Astrocyte (in vitro differentiated cells and primary cell): ENCODE data around the gene FZD7. TPM values are rescaled to one million over a fixed set of nuclear protein-coding genes. Genes with fewer than 3 reads are reported as not detected.
A peak's percentile ranks its signal among the peaks of the same experiment; 100 is the strongest.

Experiments
- DNase-seq: peaks from one replicate; pipeline ENCODE4 v3.0.0-alpha.2; 2010; ENCODE audit warnings: low read depth
- FAIRE-seq: peaks from 2 replicates; lab custom pipeline; 2011; peaks lifted over from hg19 to GRCh38; lab: Jason Lieb, UNC
- H2AFZ ChIP-seq: 2 replicates; pipeline ENCODE4 v1.6.0; 2012; ENCODE audit warnings: low read depth, low read length, inconsistent platforms
- H3K27ac ChIP-seq: 2 replicates; pipeline ENCODE4 v1.5.1; 2011; ENCODE audit warnings: low read depth, low read length, inconsistent platforms
- H3K27me3 ChIP-seq: 2 replicates; pipeline ENCODE4 v1.6.0; 2011; ENCODE audit warnings: low read length, inconsistent platforms; ENCODE audit not compliant: insufficient read depth
- H3K36me3 ChIP-seq: 2 replicates; pipeline ENCODE4 v1.5.1; 2011; ENCODE audit warnings: low read length, inconsistent platforms; ENCODE audit not compliant: insufficient read depth
- H3K4me1 ChIP-seq: 2 replicates; pipeline ENCODE4 v1.5.1; 2011; ENCODE audit warnings: low read length, inconsistent platforms; ENCODE audit not compliant: insufficient read depth
- H3K4me2 ChIP-seq: 2 replicates; pipeline ENCODE4 v1.6.0; 2012; ENCODE audit warnings: low read length, inconsistent platforms
- H3K4me3 ChIP-seq: 2 replicates; pipeline ENCODE4 v1.5.1; 2011; ENCODE audit warnings: low read depth, mild to moderate bottlenecking, low read length, inconsistent platforms; ENCODE audit not compliant: insufficient read depth
- H3K79me2 ChIP-seq: 2 replicates; pipeline ENCODE4 v1.6.0; 2012; ENCODE audit warnings: mild to moderate bottlenecking, low read length, inconsistent platforms; ENCODE audit not compliant: insufficient read depth
- H3K9ac ChIP-seq: 2 replicates; pipeline ENCODE4 v1.6.0; 2012; ENCODE audit warnings: mild to moderate bottlenecking, low read length, inconsistent platforms
- H3K9me3 ChIP-seq: 2 replicates; pipeline ENCODE4 v1.5.1; 2012; ENCODE audit warnings: low read depth, mild to moderate bottlenecking, low read length, inconsistent platforms; ENCODE audit not compliant: insufficient read depth
- H4K20me1 ChIP-seq: 2 replicates; pipeline ENCODE4 v1.6.0; 2012; ENCODE audit warnings: low read length, inconsistent platforms; ENCODE audit not compliant: insufficient read depth
- H3K27ac Mint-ChIP-seq: one replicate; pipeline ENCODE4 v1.8.0; 2021; ENCODE audit warnings: mild to moderate bottlenecking, mixed read lengths; ENCODE audit not compliant: unreplicated experiment
- H3K27me3 Mint-ChIP-seq: one replicate; pipeline ENCODE4 v1.8.0; 2021; ENCODE audit warnings: low read depth, mixed read lengths; ENCODE audit not compliant: unreplicated experiment
- H3K36me3 Mint-ChIP-seq: one replicate; pipeline ENCODE4 v1.8.0; 2021; ENCODE audit warnings: low read depth, mixed read lengths; ENCODE audit not compliant: unreplicated experiment
- H3K4me1 Mint-ChIP-seq: one replicate; pipeline ENCODE4 v1.8.0; 2021; ENCODE audit warnings: low read depth, mixed read lengths; ENCODE audit not compliant: unreplicated experiment
- H3K4me3 Mint-ChIP-seq: one replicate; pipeline ENCODE4 v1.8.0; 2021; ENCODE audit warnings: mild to moderate bottlenecking, moderate library complexity, mixed read lengths; ENCODE audit not compliant: unreplicated experiment
- H3K9me3 Mint-ChIP-seq: one replicate; pipeline ENCODE4 v1.8.0; 2021; ENCODE audit warnings: mild to moderate bottlenecking, mixed read lengths; ENCODE audit not compliant: unreplicated experiment
- CTCF ChIP-seq: IDR thresholded peaks from 2 replicates; pipeline ENCODE4 v1.5.1; 2011; ENCODE audit warnings: low read depth, mild to moderate bottlenecking, inconsistent platforms, low read length, moderate library complexity; ENCODE audit not compliant: insufficient read depth
- EZH2 ChIP-seq: IDR thresholded peaks from 2 replicates; pipeline ENCODE4 v1.6.1; 2012; ENCODE audit warnings: mild to moderate bottlenecking, low read length, inconsistent platforms; ENCODE audit not compliant: insufficient read depth
- total RNA-seq: library from RNA; stranded (reverse); gene quantifications from 2 replicates; pipeline ENCODE4 v1.2.1, GENCODE V29; 2021

The FZD7 gene
- total RNA-seq, 1 donor from 2014 or later: 61.5 TPM

GRCh38 chr2:202049840-202050239 lies 16.2 kb downstream of the FZD7 start:
- Histone ChIP-seq H3K79me2 (no peaks in the 10 kb centered on the region), H3K9ac (no peak overlapping the region), H3K4me3 (no peak overlapping the region), H3K9me3 (no peaks in the 10 kb centered on the region), H3K27me3 (peaks cover 3% of the 10 kb centered on the region), H3K27ac (no peak overlapping the region), H3K36me3 (no peaks in the 10 kb centered on the region), H3K4me2 (no peak overlapping the region), H3K4me1 (peaks cover 6% of the 10 kb centered on the region), H4K20me1 (no peaks in the 10 kb centered on the region), H2AFZ (no peak overlapping the region)
- peaks cover 2% of the 10 kb centered on the region for H3K4me1 Mint-ChIP-seq
- H3K27ac Mint-ChIP-seq: no peak overlapping the region
- no peaks in the 10 kb centered on the region for H3K36me3 Mint-ChIP-seq
- peaks cover 3% of the 10 kb centered on the region for H3K9me3 Mint-ChIP-seq
- H3K4me3 Mint-ChIP-seq: no peak overlapping the region
- peaks cover 24% of the 10 kb centered on the region for H3K27me3 Mint-ChIP-seq
- DNase-seq: no peak
- FAIRE-seq: no peak
- no peak for TF ChIP-seq CTCF
- TF ChIP-seq EZH2: no peak

- peaks cover 6% of the 10 kb centered on the region for H3K4me1 ChIP-seq
- no peak overlapping the region for H3K27ac Mint-ChIP-seq
- no peaks in the 10 kb centered on the region for H4K20me1 ChIP-seq
- DNase-seq (no peak), FAIRE-seq (no peak)
- no peak overlapping the region for H2AFZ ChIP-seq
- H3K9me3 ChIP-seq: no peaks in the 10 kb centered on the region
- no peak overlapping the region for H3K4me3 Mint-ChIP-seq
- peaks cover 3% of the 10 kb centered on the region for H3K27me3 ChIP-seq
- H3K36me3 Mint-ChIP-seq: no peaks in the 10 kb centered on the region
- H3K36me3 ChIP-seq: no peaks in the 10 kb centered on the region
- peaks cover 27% of the 10 kb centered on the region for H3K27me3 Mint-ChIP-seq
- H3K9ac ChIP-seq: no peak overlapping the region
- peaks cover 3% of the 10 kb centered on the region for H3K9me3 Mint-ChIP-seq
- H3K4me1 Mint-ChIP-seq: peaks cover 2% of the 10 kb centered on the region
- H3K4me3 ChIP-seq: no peak overlapping the region
- H3K79me2 ChIP-seq: no peaks in the 10 kb centered on the region
- TF ChIP-seq EZH2 (no peak), CTCF (no peak)
- H3K27ac ChIP-seq: no peak overlapping the region
- H3K4me2 ChIP-seq: no peak overlapping the region
Measured at GRCh38 chr2:202050652-202051051, 17.0 kb downstream of the FZD7 start.

GRCh38 chr2:202051499-202052161 lies 18.0 kb downstream of the FZD7 start:
- peaks cover 2% of the 10 kb centered on the region for H3K4me1 Mint-ChIP-seq
- Histone ChIP-seq H3K27ac (no peak overlapping the region), H3K27me3 (peaks cover 3% of the 10 kb centered on the region), H3K4me2 (peak overlapping the region; percentile 64), H3K79me2 (no peaks in the 10 kb centered on the region), H3K4me1 (peaks cover 6% of the 10 kb centered on the region), H2AFZ (no peak overlapping the region), H3K9ac (no peak overlapping the region), H3K4me3 (no peak overlapping the region), H4K20me1 (no peaks in the 10 kb centered on the region), H3K9me3 (no peaks in the 10 kb centered on the region), H3K36me3 (no peaks in the 10 kb centered on the region)
- DNase-seq (peak; percentile 71), FAIRE-seq (peak; percentile 62)
- H3K36me3 Mint-ChIP-seq: no peaks in the 10 kb centered on the region
- H3K4me3 Mint-ChIP-seq: no peak overlapping the region
- peaks cover 3% of the 10 kb centered on the region for H3K9me3 Mint-ChIP-seq
- TF ChIP-seq CTCF (no peak), EZH2 (no peak)
- no peak overlapping the region for H3K27ac Mint-ChIP-seq
- peaks cover 29% of the 10 kb centered on the region for H3K27me3 Mint-ChIP-seq
